Fibroblast of skin of right biceps (primary cell): ENCODE measurements around the gene MLF2.
A peak's percentile ranks its signal among the peaks of the same experiment; 100 is the strongest.
"Not testable (repeated sequence)": the region's sequence is repeated elsewhere in the genome, so short reads cannot be mapped to it uniquely, and the experiment has no call there.

Experiments
- DNase-seq: peaks from one replicate; pipeline ENCODE4 v3.0.0-alpha.2; 2013

MLF2 gene

GRCh38 chr12:6764011-6764828, 11.3 kb upstream of the MLF2 start:
- DNase-seq, result peak; percentile 100

- DNase-seq, result no peak
These were observed 10.4 kb upstream of the MLF2 start for GRCh38 chr12:6763380-6763779.

GRCh38 chr12:6759741-6760140, 6.8 kb upstream of the MLF2 start:
- DNase-seq, result no peak

GRCh38 chr12:6758506-6759095, 5.7 kb upstream of the MLF2 start:
- DNase-seq, result no peak

GRCh38 chr12:6757028-6757690, 4.2 kb upstream of the MLF2 start:
- DNase-seq, result no peak

GRCh38 chr12:6754411-6754810, 1.5 kb upstream of the MLF2 start:
- no peak for DNase-seq

- no peak for DNase-seq
These were observed 923 bp upstream of the MLF2 start for GRCh38 chr12:6753772-6754356.

GRCh38 chr12:6752167-6752920, 597 bp downstream of the MLF2 start:
- peak; percentile 65 for DNase-seq

- DNase-seq, result no peak
These were observed 1.2 kb downstream of the MLF2 start for GRCh38 chr12:6751767-6752166.

GRCh38 chr12:6750506-6750905, 2.4 kb downstream of the MLF2 start:
- no peak for DNase-seq

GRCh38 chr12:6748761-6749160, 4.2 kb downstream of the MLF2 start:
- no peak for DNase-seq

GRCh38 chr12:6747216-6747615, 5.7 kb downstream of the MLF2 start:
- DNase-seq, result no peak

- DNase-seq, result no peak
These were observed 7.0 kb downstream of the MLF2 start for GRCh38 chr12:6745741-6746525.

GRCh38 chr12:6743300-6743699, 9.6 kb downstream of the MLF2 start:
- not testable (repeated sequence) for DNase-seq

- DNase-seq, result no peak
These were observed 10.1 kb downstream of the MLF2 start for GRCh38 chr12:6742834-6743233.

- DNase-seq, result not testable (repeated sequence)
These were observed 10.9 kb downstream of the MLF2 start for GRCh38 chr12:6742080-6742479.

GRCh38 chr12:6736754-6737153, 16.2 kb downstream of the MLF2 start:
- no peak for DNase-seq

- DNase-seq, result peak; percentile 78
These were observed 17.3 kb downstream of the MLF2 start for GRCh38 chr12:6735448-6736191.

GRCh38 chr12:6734506-6735387, 18.2 kb downstream of the MLF2 start:
- DNase-seq, result no peak

GRCh38 chr12:6730169-6730568, 22.8 kb downstream of the MLF2 start:
- no peak for DNase-seq
